Chondrocyte (in vitro differentiated cells): ENCODE results near the gene MYL5. TPM values are rescaled to one million over a fixed set of nuclear protein-coding genes. Genes with fewer than 3 reads are reported as not detected.
A peak's percentile ranks its signal among the peaks of the same experiment; 100 is the strongest.

Experiments used
- DNase-seq: peaks from one replicate; pipeline ENCODE4 v3.0.0; 2021; ENCODE audit warnings: mixed read lengths, low spot score
- H3K27ac Mint-ChIP-seq: one replicate; pipeline ENCODE4 v1.8.0; 2021; ENCODE audit warnings: mild to moderate bottlenecking, moderate library complexity, mixed read lengths; ENCODE audit not compliant: unreplicated experiment
- H3K27me3 Mint-ChIP-seq: 2 replicates; pipeline ENCODE4 v1.8.0; 2021; ENCODE audit warnings: low read depth, mixed read lengths
- H3K36me3 Mint-ChIP-seq: 2 replicates; pipeline ENCODE4 v1.8.0; 2021; ENCODE audit warnings: low read depth, mixed read lengths
- H3K4me1 Mint-ChIP-seq: 2 replicates; pipeline ENCODE4 v1.8.0; 2021; ENCODE audit warnings: low read depth, mild to moderate bottlenecking, mixed read lengths
- H3K4me3 Mint-ChIP-seq: one replicate; pipeline ENCODE4 v1.8.0; 2021; ENCODE audit warnings: mild to moderate bottlenecking, moderate library complexity, mixed read lengths; ENCODE audit not compliant: unreplicated experiment
- H3K9me3 Mint-ChIP-seq: 2 replicates; pipeline ENCODE4 v1.8.0; 2021; ENCODE audit warnings: low read depth, mixed read lengths
- total RNA-seq: library from RNA; stranded (reverse); gene quantifications from 3 replicates; pipeline ENCODE4 v1.2.1, GENCODE V29; 2021
- TF ChIP-seq, protein P1 (sequence below): fragments of 200-600 bp; sonication (generic); IDR thresholded peaks from 2 replicates; pipeline ENCODE4 v1.5.0; 2021; ENCODE audit warnings: antibody characterized with exemption, mild to moderate bottlenecking, moderate library complexity

Gene MYL5
- total RNA-seq, 1 donor from 2014 or later: 22.8 TPM

DNA sequence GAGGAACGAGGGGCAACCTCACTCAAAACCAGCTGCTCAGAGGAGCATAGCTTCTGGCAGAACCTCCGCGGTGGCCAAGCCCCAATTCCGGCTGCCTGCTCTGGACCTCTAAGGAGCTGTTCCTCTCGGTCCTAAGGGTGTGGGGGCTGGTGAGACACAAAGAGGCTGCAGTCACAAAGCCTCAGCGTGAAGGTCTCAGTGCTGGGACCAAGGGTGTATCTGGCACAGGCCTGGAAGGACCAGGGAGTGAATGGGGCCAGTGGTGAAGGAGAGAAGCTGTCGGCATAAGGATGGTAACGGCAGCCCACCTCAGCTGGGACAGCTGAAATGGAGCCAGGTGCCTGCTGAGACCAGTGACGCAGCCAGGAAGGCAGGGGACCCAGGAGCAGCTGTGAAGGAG lies 43.7 kb upstream of the MYL5 start:
- peak; percentile 65 for DNase-seq
- TF ChIP-seq, protein P1, sequence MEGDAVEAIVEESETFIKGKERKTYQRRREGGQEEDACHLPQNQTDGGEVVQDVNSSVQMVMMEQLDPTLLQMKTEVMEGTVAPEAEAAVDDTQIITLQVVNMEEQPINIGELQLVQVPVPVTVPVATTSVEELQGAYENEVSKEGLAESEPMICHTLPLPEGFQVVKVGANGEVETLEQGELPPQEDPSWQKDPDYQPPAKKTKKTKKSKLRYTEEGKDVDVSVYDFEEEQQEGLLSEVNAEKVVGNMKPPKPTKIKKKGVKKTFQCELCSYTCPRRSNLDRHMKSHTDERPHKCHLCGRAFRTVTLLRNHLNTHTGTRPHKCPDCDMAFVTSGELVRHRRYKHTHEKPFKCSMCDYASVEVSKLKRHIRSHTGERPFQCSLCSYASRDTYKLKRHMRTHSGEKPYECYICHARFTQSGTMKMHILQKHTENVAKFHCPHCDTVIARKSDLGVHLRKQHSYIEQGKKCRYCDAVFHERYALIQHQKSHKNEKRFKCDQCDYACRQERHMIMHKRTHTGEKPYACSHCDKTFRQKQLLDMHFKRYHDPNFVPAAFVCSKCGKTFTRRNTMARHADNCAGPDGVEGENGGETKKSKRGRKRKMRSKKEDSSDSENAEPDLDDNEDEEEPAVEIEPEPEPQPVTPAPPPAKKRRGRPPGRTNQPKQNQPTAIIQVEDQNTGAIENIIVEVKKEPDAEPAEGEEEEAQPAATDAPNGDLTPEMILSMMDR: no peak
- H3K4me3 Mint-ChIP-seq: no peak overlapping the region
- peaks cover 9% of the 10 kb centered on the region for H3K9me3 Mint-ChIP-seq
- peaks cover 15% of the 10 kb centered on the region for H3K27me3 Mint-ChIP-seq
- H3K27ac Mint-ChIP-seq: no peak overlapping the region
- no peaks in the 10 kb centered on the region for H3K36me3 Mint-ChIP-seq
- H3K4me1 Mint-ChIP-seq: no peaks in the 10 kb centered on the region

DNA sequence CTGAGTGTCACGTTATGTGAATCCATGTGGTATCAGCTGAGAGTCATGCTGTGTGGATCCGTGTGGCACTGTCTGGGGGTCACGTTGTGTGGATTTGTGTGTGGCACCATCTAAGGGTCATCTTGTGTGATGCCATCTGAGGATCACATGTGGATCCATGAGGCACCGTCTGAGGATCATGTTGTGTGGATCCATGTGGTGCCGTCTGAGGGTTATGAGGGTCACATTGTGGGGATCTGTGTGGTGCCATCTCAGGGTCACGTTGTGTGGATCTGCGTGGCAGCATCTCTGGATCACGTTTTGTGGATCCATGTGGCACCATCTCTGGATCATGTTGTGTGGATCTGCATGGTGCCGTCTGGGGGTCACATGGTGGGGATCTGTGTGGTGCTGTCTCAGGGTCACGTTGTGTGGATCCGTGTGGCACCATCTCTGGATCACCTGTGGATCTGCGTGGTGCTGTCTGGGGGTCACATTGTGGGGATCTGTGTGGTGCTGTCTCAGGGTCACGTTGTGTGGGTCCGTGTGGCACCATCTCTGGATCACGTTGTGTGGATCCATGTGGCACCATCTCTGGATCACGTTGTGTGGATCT lies 42.0 kb upstream of the MYL5 start:
- Mint-ChIP-seq H3K4me3 (no peak overlapping the region), H3K27me3 (peaks cover 18% of the 10 kb centered on the region), H3K9me3 (peaks cover 9% of the 10 kb centered on the region), H3K4me1 (peaks cover under 1% of the 10 kb centered on the region), H3K27ac (no peak overlapping the region), H3K36me3 (no peaks in the 10 kb centered on the region)
- DNase-seq: peak; percentile 56
- TF ChIP-seq, protein P1: no peak

DNA sequence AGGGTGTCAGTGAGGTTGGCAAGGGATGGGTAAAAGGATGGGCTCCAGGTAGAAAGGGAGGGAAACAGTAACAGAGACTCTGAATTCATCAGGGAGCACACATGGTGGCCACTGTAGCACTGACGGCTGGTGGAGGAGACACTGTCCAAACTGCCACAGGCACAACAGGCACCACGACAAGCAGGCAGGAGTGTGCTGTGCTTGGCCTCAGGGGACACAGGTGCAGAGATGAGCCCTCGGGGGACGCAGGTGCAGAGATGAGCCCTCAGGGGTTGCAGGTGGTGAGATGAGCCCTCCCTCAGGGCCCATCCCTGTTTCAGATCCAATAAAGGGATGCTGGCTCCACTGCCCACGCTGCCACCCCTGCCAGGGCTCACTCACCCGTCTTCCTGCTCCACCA lies 41.4 kb upstream of the MYL5 start:
- Mint-ChIP-seq H3K4me1 (peaks cover 7% of the 10 kb centered on the region), H3K27ac (no peak overlapping the region), H3K4me3 (no peak overlapping the region), H3K36me3 (no peaks in the 10 kb centered on the region), H3K27me3 (peaks cover 24% of the 10 kb centered on the region), H3K9me3 (peaks cover 9% of the 10 kb centered on the region)
- TF ChIP-seq, protein P1: no peak
- peak; percentile 40 for DNase-seq

DNA sequence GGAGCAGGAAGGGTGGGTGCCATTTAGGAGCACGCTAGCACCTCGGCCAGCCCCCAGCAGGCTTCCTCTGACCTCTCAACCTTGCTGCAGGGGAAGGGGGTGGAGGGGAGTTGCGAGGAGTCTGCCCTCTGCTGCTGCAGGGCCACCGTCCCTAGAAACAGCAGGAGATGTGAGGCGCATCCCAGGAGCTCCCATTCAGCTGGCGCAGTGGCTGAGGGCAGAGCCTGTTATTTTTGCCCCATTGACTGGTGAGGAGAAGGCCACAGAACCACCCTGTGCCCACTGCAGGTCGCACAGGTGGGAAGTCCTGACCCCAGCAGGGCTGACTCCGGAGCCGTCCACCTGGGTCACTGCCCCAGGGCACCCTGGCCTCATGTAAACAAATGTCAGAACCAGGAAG lies 40.9 kb upstream of the MYL5 start:
- DNase-seq: peak; percentile 71

DNA sequence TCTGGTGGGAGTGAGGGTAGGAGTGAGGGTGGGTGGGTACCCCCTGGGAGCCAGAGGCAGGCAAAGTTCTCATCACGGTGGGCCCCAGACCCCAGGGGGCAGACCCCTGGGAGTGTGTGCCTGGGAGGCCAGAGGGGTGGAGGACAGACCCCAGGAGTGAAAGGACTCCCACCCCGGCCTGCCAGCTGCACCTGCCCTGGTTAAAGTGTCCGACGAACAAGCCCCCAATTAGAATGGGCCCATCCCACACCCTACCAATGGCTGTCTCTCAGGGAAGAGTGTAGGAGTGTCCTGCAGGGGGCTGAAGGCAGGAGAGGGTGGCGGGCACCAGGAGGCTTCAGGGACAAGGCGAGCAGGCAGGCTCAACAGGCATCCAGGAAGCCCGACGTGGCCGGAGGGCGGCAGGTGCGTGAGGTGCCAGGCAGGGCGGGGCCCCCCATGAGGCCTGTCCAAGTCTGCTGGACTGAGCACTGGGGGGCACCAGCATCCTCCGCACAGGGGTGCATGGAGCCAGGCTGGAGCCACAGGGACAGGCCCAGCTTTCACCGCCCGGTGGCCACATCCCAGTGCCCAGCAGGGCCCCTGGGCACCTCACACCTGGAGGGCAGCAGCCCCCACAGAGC lies 40.3 kb upstream of the MYL5 start:
- H3K4me3 Mint-ChIP-seq: no peak overlapping the region
- TF ChIP-seq, protein P1: no peak
- H3K27me3 Mint-ChIP-seq: peaks cover 26% of the 10 kb centered on the region
- peaks cover 9% of the 10 kb centered on the region for H3K9me3 Mint-ChIP-seq
- peak; percentile 59 for DNase-seq
- no peak overlapping the region for H3K27ac Mint-ChIP-seq
- no peaks in the 10 kb centered on the region for H3K36me3 Mint-ChIP-seq
- peaks cover 8% of the 10 kb centered on the region for H3K4me1 Mint-ChIP-seq

More for the DNA sequence above, 40.9 kb upstream of the MYL5 start:
- Mint-ChIP-seq H3K4me3 (no peak overlapping the region), H3K27me3 (peaks cover 26% of the 10 kb centered on the region), H3K36me3 (no peaks in the 10 kb centered on the region), H3K27ac (no peak overlapping the region), H3K4me1 (peaks cover 8% of the 10 kb centered on the region), H3K9me3 (peaks cover 9% of the 10 kb centered on the region)
- TF ChIP-seq, protein P1: no peak
